Trophoblast cell (in vitro differentiated cells and primary cell): ENCODE results near the gene ASF1B.
A peak's percentile ranks its signal among the peaks of the same experiment; 100 is the strongest.

Experiments
- DNase-seq, 2 donors: peaks; one replicate each; pipeline ENCODE4 v3.0.0-alpha.2; 2016
- H2AFZ ChIP-seq: 2 replicates; pipeline ENCODE4 v1.6.1; 2013; ENCODE audit warnings: low read length, moderate library complexity, mild to moderate bottlenecking; ENCODE audit not compliant: insufficient read depth, poor library complexity
- H2AK5ac ChIP-seq: 2 replicates; pipeline ENCODE4 v1.6.1; 2013; ENCODE audit warnings: mild to moderate bottlenecking, low read length
- H2BK120ac ChIP-seq: 2 replicates; pipeline ENCODE4 v1.6.1; 2013; ENCODE audit warnings: low read length, mild to moderate bottlenecking, moderate library complexity; ENCODE audit not compliant: insufficient read depth, poor library complexity
- H2BK12ac ChIP-seq: 2 replicates; pipeline ENCODE4 v1.6.1; 2013; ENCODE audit warnings: mild to moderate bottlenecking, low read length, moderate library complexity
- H2BK5ac ChIP-seq: 2 replicates; pipeline ENCODE4 v1.6.1; 2013; ENCODE audit warnings: low read length, low read depth, moderate library complexity, mild to moderate bottlenecking; ENCODE audit not compliant: poor library complexity
- H3K14ac ChIP-seq: 2 replicates; pipeline ENCODE4 v1.6.1; 2013; ENCODE audit warnings: mild to moderate bottlenecking, low read length
- H3K18ac ChIP-seq: 2 replicates; pipeline ENCODE4 v1.6.1; 2013; ENCODE audit warnings: mild to moderate bottlenecking, low read length
- H3K23ac ChIP-seq: 2 replicates; pipeline ENCODE4 v1.6.1; 2013; ENCODE audit warnings: low read length
- H3K27ac ChIP-seq: 2 replicates; pipeline ENCODE4 v1.5.1; 2013; ENCODE audit warnings: low read depth, mild to moderate bottlenecking, inconsistent platforms, low read length, moderate library complexity
- H3K27me3 ChIP-seq: 2 replicates; pipeline ENCODE4 v1.6.1; 2013; ENCODE audit warnings: inconsistent platforms, mild to moderate bottlenecking, low read length, moderate library complexity; ENCODE audit not compliant: insufficient read depth
- H3K36me3 ChIP-seq, 2 experiments: 1 replicate in 1 of 2; 2 replicates in 1 of 2; pipeline ENCODE4 v1.6.1; 2013; ENCODE audit warnings: low read length in 2 of 2, mild to moderate bottlenecking in 2 of 2, moderate library complexity in 1 of 2; ENCODE audit not compliant: insufficient read depth in 2 of 2, control insufficient read depth in 1 of 2
- H3K4ac ChIP-seq: 2 replicates; pipeline ENCODE4 v1.6.1; 2013; ENCODE audit warnings: low read depth, mild to moderate bottlenecking, low read length, moderate library complexity
- H3K4me1 ChIP-seq, 2 experiments: 1 replicate in 1 of 2; 2 replicates in 1 of 2; pipeline ENCODE4 v1.6.1; 2013; ENCODE audit warnings: low read length in 2 of 2, mild to moderate bottlenecking in 2 of 2, moderate library complexity in 1 of 2; ENCODE audit not compliant: insufficient read depth in 2 of 2, control insufficient read depth in 1 of 2
- H3K4me2 ChIP-seq: 2 replicates; pipeline ENCODE4 v1.6.1; 2013; ENCODE audit warnings: inconsistent platforms, mild to moderate bottlenecking, low read length, moderate library complexity
- H3K4me3 ChIP-seq: 2 replicates; pipeline ENCODE4 v1.5.1; 2013; ENCODE audit warnings: mild to moderate bottlenecking, low read depth, low read length, inconsistent platforms
- H3K79me1 ChIP-seq: one replicate; pipeline ENCODE4 v1.6.1; 2013; ENCODE audit warnings: low read length
- H3K79me2 ChIP-seq: 2 replicates; pipeline ENCODE4 v1.6.1; 2013; ENCODE audit warnings: low read length, mild to moderate bottlenecking; ENCODE audit not compliant: control insufficient read depth, insufficient read depth, poor library complexity
- H3K9ac ChIP-seq: 2 replicates; pipeline ENCODE4 v1.6.1; 2013; ENCODE audit warnings: mild to moderate bottlenecking, low read length
- H3K9me3 ChIP-seq: 2 replicates; pipeline ENCODE4 v1.6.1; 2013; ENCODE audit warnings: low read depth, mild to moderate bottlenecking, control low read depth, inconsistent platforms, low read length; ENCODE audit not compliant: insufficient read depth
- H4K12ac ChIP-seq: 2 replicates; pipeline ENCODE4 v1.6.1; 2013; ENCODE audit warnings: low read depth, mild to moderate bottlenecking, low read length, moderate library complexity
- H4K8ac ChIP-seq: 2 replicates; pipeline ENCODE4 v1.6.1; 2013; ENCODE audit warnings: low read depth, mild to moderate bottlenecking, low read length, moderate library complexity
- H4K91ac ChIP-seq: one replicate; pipeline ENCODE4 v1.6.1; 2013; ENCODE audit warnings: low read depth, mild to moderate bottlenecking, low read length, moderate library complexity
- WGBS: extraction: QIAGEN DNeasy Blood & Tissue Kit; methylation state at CpG from one replicate; pipeline ENCODE4 v1.1.7; 2013; ENCODE audit warnings: missing lambda C conversion rate; ENCODE audit not compliant: insufficient read length, insufficient coverage; ENCODE audit errors: extremely low coverage; 5-methylcytosine and 5-hydroxymethylcytosine counted together

The ASF1B gene

DNA sequence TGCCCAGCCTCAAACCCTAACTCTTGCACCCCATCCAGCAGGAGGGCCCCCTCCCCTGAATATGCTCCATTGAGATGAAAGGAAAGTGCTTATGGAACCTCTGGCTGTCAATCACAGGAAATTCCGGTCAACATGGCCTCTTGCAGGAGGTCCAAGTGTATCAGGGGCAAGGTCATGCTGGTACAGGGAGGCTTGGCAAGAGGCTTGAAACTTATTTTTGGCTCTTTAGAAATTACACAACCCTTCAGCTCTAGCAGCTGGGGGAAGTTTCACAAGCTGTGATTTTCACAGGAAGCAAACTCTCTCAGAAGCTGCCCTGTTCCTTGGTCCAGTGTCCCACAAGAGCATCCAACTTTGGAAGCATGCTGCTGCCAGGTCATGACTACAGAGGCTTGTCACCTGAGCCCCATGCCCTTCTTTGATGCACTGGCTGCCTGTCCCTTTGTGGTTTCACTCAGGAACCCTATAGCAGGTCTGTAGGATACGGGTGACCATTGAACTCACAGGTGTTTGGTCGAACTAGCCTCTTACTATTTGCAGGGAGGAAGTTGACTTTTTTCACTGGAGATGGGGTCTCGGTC, 8.4 kb downstream of the ASF1B start:
- H3K27me3 ChIP-seq = no peaks in the 10 kb centered on the region
- H3K4me3 ChIP-seq = no peak overlapping the region
- peak; percentile 30 to 52 for DNase-seq
- H3K9ac ChIP-seq = no peak overlapping the region
- no peak overlapping the region for H4K91ac ChIP-seq
- no peaks in the 10 kb centered on the region for H3K79me2 ChIP-seq
- H3K23ac ChIP-seq = no peak overlapping the region
- H4K12ac ChIP-seq = no peak overlapping the region
- no peak overlapping the region for H3K4ac ChIP-seq
- H2AFZ ChIP-seq = no peak overlapping the region
- no peaks in the 10 kb centered on the region for H3K4me1 ChIP-seq
- H3K18ac ChIP-seq = no peak overlapping the region
- H2BK5ac ChIP-seq = no peak overlapping the region
- no peaks in the 10 kb centered on the region for H3K79me1 ChIP-seq
- no peak overlapping the region for H3K4me2 ChIP-seq
- H4K8ac ChIP-seq = no peak overlapping the region
- H2AK5ac ChIP-seq = no peak overlapping the region
- no peak overlapping the region for H3K14ac ChIP-seq
- no peak overlapping the region for H3K27ac ChIP-seq
- H2BK12ac ChIP-seq = no peak overlapping the region
- no peak overlapping the region for H2BK120ac ChIP-seq
- H3K36me3 ChIP-seq = peaks cover 2 to 11% of the 10 kb centered on the region in 2 experiments
- no CpG with 5 or more reads among the region's 4 CpGs for WGBS
- H3K9me3 ChIP-seq = no peaks in the 10 kb centered on the region

DNA sequence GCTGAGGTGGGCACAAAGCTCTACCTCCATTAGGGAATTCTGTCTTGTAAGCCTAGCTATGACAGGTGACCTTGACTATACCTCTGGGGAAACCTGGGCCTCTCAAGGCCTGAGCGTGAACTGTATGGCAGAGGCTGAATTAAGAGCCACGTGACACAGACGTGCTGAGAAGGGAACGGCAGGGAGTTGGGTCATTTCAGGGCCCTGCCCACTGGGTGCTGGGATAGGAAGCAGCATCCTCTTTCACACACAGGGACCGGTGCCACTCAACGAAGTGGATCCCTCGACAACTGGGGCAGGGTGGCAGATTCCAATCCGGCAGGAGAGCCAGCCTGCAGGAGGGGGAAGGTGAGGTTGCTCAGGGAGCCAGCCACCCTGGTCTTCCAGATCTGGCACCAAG, 9.2 kb downstream of the ASF1B start:
- Histone ChIP-seq H3K18ac (no peak overlapping the region), H2AK5ac (no peak overlapping the region), H3K4me2 (no peak overlapping the region), H3K79me1 (no peaks in the 10 kb centered on the region), H3K4me3 (no peak overlapping the region), H4K8ac (no peak overlapping the region), H2BK120ac (no peak overlapping the region), H2BK5ac (no peak overlapping the region), H3K27ac (no peak overlapping the region), H2AFZ (no peak overlapping the region), H3K36me3 (peaks cover 6 to 13% of the 10 kb centered on the region in 2 experiments), H3K4me1 (no peaks in the 10 kb centered on the region), H4K12ac (no peak overlapping the region), H2BK12ac (no peak overlapping the region), H3K9me3 (no peaks in the 10 kb centered on the region), H3K23ac (no peak overlapping the region), H3K27me3 (no peaks in the 10 kb centered on the region), H3K4ac (no peak overlapping the region), H3K79me2 (no peaks in the 10 kb centered on the region), H4K91ac (no peak overlapping the region), H3K9ac (no peak overlapping the region), H3K14ac (no peak overlapping the region)
- DNase-seq = no peak
- WGBS = no CpG with 5 or more reads among the region's 8 CpGs

DNA sequence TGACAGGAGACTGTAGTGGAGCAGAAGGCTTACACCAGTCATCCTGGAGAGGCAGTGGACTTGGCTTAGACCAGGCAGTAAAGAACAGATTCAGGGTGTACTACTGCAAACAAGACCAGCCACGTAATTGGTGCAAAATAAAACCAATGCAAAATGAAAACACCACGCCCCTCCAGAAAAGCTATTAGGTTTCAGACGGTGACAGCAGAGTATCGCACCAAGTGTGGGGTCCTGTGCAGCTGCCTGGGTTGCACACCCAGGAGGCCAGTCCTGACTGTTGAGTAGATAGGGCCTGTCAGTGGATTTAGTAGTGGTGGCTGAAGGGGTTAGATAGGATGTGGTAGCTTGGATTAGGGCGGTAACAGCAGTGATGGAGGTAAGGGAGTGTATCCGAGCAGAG, 13.5 kb downstream of the ASF1B start:
- Histone ChIP-seq H3K9me3 (no peaks in the 10 kb centered on the region), H3K27ac (no peak overlapping the region), H2BK5ac (no peak overlapping the region), H3K14ac (no peak overlapping the region), H3K4ac (no peak overlapping the region), H3K18ac (no peak overlapping the region), H3K36me3 (peaks cover 10 to 16% of the 10 kb centered on the region in 2 experiments), H3K79me1 (peaks cover 4% of the 10 kb centered on the region), H3K4me3 (no peak overlapping the region), H3K27me3 (no peaks in the 10 kb centered on the region), H3K9ac (no peak overlapping the region), H2BK120ac (no peak overlapping the region), H4K8ac (no peak overlapping the region), H2AFZ (no peak overlapping the region), H2BK12ac (no peak overlapping the region), H2AK5ac (no peak overlapping the region), H3K23ac (no peak overlapping the region), H4K91ac (no peak overlapping the region), H4K12ac (no peak overlapping the region), H3K79me2 (no peaks in the 10 kb centered on the region), H3K4me2 (no peak overlapping the region), H3K4me1 (peaks cover 9 to 10% of the 10 kb centered on the region in 2 experiments)
- no peak for DNase-seq
- no CpG with 5 or more reads among the region's 6 CpGs for WGBS

GRCh38 chr19:14120497-14120780, 15.9 kb downstream of the ASF1B start:
- Histone ChIP-seq H3K9ac (no peak overlapping the region), H4K8ac (no peak overlapping the region), H4K91ac (no peak overlapping the region), H3K4me2 (no peak overlapping the region), H3K14ac (no peak overlapping the region), H2BK12ac (no peak overlapping the region), H3K4ac (no peak overlapping the region), H3K27ac (no peak overlapping the region), H3K4me3 (no peak overlapping the region), H2AFZ (no peak overlapping the region), H2BK5ac (no peak overlapping the region), H2BK120ac (no peak overlapping the region), H3K79me1 (peaks cover 4% of the 10 kb centered on the region), H3K27me3 (no peaks in the 10 kb centered on the region), H3K4me1 (peaks cover 12 to 20% of the 10 kb centered on the region in 2 experiments), H3K23ac (no peak overlapping the region), H2AK5ac (no peak overlapping the region), H3K36me3 (peaks cover 10 to 13% of the 10 kb centered on the region in 2 experiments), H4K12ac (peak overlapping the region; percentile 28), H3K9me3 (no peaks in the 10 kb centered on the region), H3K18ac (no peak overlapping the region), H3K79me2 (peaks cover 2% of the 10 kb centered on the region)
- WGBS = no CpG with 5 or more reads among the region's 7 CpGs
- DNase-seq = no peak
